GM23248 (cell line): Measurements from ENCODE around the gene LRRC38. TPM values are rescaled to one million over a fixed set of nuclear protein-coding genes. Genes with fewer than 3 reads are reported as not detected.

Experiments used
- DNase-seq: peaks from one replicate; pipeline ENCODE4 v3.0.0-alpha.2; 2015
- H2AFZ ChIP-seq: fragments of 200-600 bp; sonication (generic); 2 replicates; pipeline ENCODE4 v1.6.1; 2016; ENCODE audit warnings: antibody characterized with exemption
- H3F3A ChIP-seq: fragments of 200-600 bp; sonication (generic); 2 replicates; pipeline ENCODE4 v1.6.1; 2016; ENCODE audit warnings: mild to moderate bottlenecking, antibody characterized with exemption, mixed run types; ENCODE audit not compliant: insufficient read depth
- H3K27ac ChIP-seq: fragments of 200-600 bp; sonication (generic); 2 replicates; pipeline ENCODE4 v1.5.1; 2016; ENCODE audit warnings: mild to moderate bottlenecking
- H3K27me3 ChIP-seq: fragments of 200-600 bp; sonication (generic); replicated peaks from 2 replicates; pipeline ENCODE4 v1.6.1; 2016; ENCODE audit warnings: mild to moderate bottlenecking; ENCODE audit not compliant: insufficient read depth
- H3K36me3 ChIP-seq: fragments of 200-600 bp; sonication (generic); 2 replicates; pipeline ENCODE4 v1.6.1; 2016; ENCODE audit warnings: low read depth, mild to moderate bottlenecking
- H3K4me1 ChIP-seq: fragments of 200-600 bp; sonication (generic); 2 replicates; pipeline ENCODE4 v1.6.1; 2016; ENCODE audit warnings: mild to moderate bottlenecking; ENCODE audit not compliant: insufficient read depth
- H3K4me2 ChIP-seq: fragments of 200-600 bp; sonication (generic); one replicate; pipeline ENCODE4 v1.6.1; 2016; ENCODE audit warnings: mild to moderate bottlenecking; ENCODE audit not compliant: unreplicated experiment
- H3K4me3 ChIP-seq: fragments of 200-600 bp; sonication (generic); 2 replicates; pipeline ENCODE4 v1.5.1; 2016; ENCODE audit warnings: mild to moderate bottlenecking
- H3K79me2 ChIP-seq: fragments of 200-600 bp; sonication (generic); 2 replicates; pipeline ENCODE4 v1.6.1; 2016; ENCODE audit warnings: mild to moderate bottlenecking; ENCODE audit not compliant: insufficient read depth
- H3K9ac ChIP-seq: fragments of 200-600 bp; sonication (generic); 2 replicates; pipeline ENCODE4 v1.6.1; 2016; ENCODE audit warnings: mild to moderate bottlenecking
- H3K9me2 ChIP-seq: fragments of 200-600 bp; sonication (generic); 2 replicates; pipeline ENCODE4 v1.6.1; 2016; ENCODE audit warnings: mixed run types, mild to moderate bottlenecking, moderate library complexity; ENCODE audit not compliant: insufficient read depth
- H3K9me3 ChIP-seq: fragments of 200-600 bp; sonication (generic); one replicate; pipeline ENCODE4 v1.6.1; 2017; ENCODE audit warnings: low read depth
- H4K20me1 ChIP-seq: fragments of 200-600 bp; sonication (generic); 2 replicates; pipeline ENCODE4 v1.6.0; 2016; ENCODE audit not compliant: insufficient read depth
- EZH2 ChIP-seq: fragments of 200-600 bp; sonication (generic); IDR thresholded peaks from 2 replicates; pipeline ENCODE4 v1.6.1; 2018; ENCODE audit warnings: antibody characterized with exemption, mild to moderate bottlenecking; ENCODE audit not compliant: insufficient read depth, poor library complexity, severe bottlenecking
- EZH2phosphoT487 ChIP-seq: fragments of 200-600 bp; sonication (generic); IDR thresholded peaks from 2 replicates; pipeline ENCODE4 v1.6.1; 2018; ENCODE audit warnings: antibody characterized with exemption, moderate library complexity, mild to moderate bottlenecking, low read depth; ENCODE audit not compliant: insufficient read depth
- WGBS, 2 experiments: methylation state at CpG; one replicate each; pipeline ENCODE4 v1.1.6; 2015 to 2017; ENCODE audit warnings: low lambda C conversion rate in 2 of 2, low coverage in 1 of 2; ENCODE audit errors: missing lambda C conversion rate in 2 of 2; 5-methylcytosine and 5-hydroxymethylcytosine counted together
- in situ Hi-C: fragments of 300-500 bp; cut with MboI; formaldehyde crosslinking; loops from 2 replicates; pipeline ENCODE4 v1.15.0; 2020
- polyA plus RNA-seq: library from polyadenylated mRNA; unstranded; fragments of >200 nt; fragmentation: Nextera tagmentation; extraction: Ambion mirVana; gene quantifications from 2 replicates; pipeline ENCODE4 v1.2.1, GENCODE V29; 2016
- total RNA-seq: library from RNA; depleted of rRNA; stranded (reverse); fragments of >200 nt; shearing (Covaris generic); gene quantifications from 2 replicates; pipeline ENCODE4 v1.2.3, GENCODE V29; 2014

The LRRC38 gene
- total and polyA plus RNA-seq, 2 experiments from 2014 or later = not detected

DNA sequence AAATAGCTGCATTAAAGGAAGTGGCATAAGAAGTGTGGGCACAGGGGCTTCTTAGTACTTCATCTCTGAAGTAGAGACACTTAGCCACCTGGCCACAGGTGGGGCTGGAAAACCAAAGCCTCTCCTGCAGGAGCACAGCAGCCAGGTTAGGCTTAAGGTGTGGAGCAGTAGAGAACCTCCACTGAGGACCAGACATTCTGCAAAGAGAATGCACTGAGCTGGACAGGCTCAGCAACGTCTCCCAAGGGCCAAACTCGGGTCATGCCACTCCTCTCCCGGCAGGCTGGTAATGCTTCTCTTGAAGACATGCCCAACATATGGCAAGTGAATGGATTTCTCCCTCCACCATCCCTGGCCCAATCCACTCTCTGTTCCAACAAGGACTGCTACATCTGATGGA is 33.0 kb upstream of the LRRC38 start:
- no peaks in the 10 kb centered on the region for H3F3A ChIP-seq
- no peaks in the 10 kb centered on the region for H3K4me1 ChIP-seq
- no peak overlapping the region for H3K27ac ChIP-seq
- H3K79me2 ChIP-seq = no peaks in the 10 kb centered on the region
- no peaks in the 10 kb centered on the region for H3K9me3 ChIP-seq
- no peaks in the 10 kb centered on the region for H3K27me3 ChIP-seq
- no peak overlapping the region for H3K4me2 ChIP-seq
- no peaks in the 10 kb centered on the region for H3K9me2 ChIP-seq
- WGBS, 2 experiments = 54 to 69% methylated on average over 3 of the region's 3 CpGs
- in situ Hi-C loops = no loop called here
- no peaks in the 10 kb centered on the region for H3K36me3 ChIP-seq
- no peak for TF ChIP-seq EZH2phosphoT487
- H4K20me1 ChIP-seq = no peaks in the 10 kb centered on the region
- DNase-seq = no peak
- no peak overlapping the region for H3K9ac ChIP-seq
- H3K4me3 ChIP-seq = no peak overlapping the region
- H2AFZ ChIP-seq = no peak overlapping the region

DNA sequence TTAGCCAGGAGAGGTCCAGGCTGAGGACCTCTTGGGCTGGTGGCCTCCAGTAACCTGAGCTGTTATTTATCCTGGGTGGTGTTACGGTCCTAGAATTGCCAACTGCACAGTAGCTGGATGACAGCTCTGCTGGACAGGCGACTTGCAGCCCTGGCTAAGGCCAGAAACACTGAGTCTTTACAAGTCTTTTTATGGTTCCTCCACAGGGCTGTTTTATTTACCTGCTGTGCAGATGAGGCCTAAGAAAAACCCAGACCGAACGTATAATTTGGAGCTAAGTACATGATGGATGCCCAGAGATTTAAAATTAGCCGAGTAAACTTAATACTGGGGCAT is 30.4 kb upstream of the LRRC38 start:
- in situ Hi-C loops = no loop called here

DNA sequence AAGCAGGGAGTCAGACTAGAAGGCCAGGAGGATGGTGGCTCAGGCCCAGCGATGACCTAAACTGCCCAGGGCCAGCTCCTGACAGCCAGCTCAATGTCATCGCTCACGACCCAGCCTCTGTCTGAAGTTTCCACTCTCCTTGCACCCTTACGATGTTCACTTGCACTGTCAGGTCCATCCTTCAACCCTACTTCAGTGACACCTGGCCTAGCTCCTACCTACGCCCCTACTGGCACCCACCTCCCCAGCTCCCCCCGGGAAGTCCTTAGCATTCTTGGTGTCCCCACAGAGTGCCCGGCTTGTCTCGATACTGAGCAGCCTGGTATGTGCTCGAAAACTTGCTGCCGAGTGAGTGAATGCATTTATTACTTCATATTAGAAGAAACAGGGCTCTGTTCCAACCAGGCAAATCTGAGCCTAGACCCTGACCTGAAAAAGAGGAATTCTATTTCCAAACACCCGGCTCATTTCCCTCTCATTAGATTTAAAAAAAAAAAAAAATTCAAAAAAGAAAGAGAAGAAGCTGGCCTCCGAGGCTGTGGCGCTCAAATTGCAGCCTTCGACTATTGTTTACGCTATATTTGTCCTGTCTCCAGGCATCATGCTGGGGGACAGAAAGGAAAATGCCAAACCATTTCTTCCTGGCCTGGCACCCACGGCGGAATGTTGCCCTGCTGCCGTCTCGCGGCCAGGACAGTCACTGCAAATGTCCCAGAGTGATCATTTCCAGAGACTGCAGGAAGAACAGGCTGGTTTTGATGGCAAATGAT is 29.8 kb upstream of the LRRC38 start:
- H3K27ac ChIP-seq = no peak overlapping the region
- in situ Hi-C loops = no loop called here
- peak overlapping the region; percentile 6 for H3K4me2 ChIP-seq
- no peaks in the 10 kb centered on the region for H3K9me2 ChIP-seq
- no peak for TF ChIP-seq EZH2
- TF ChIP-seq EZH2phosphoT487 = no peak
- H3K36me3 ChIP-seq = no peaks in the 10 kb centered on the region
- no peaks in the 10 kb centered on the region for H4K20me1 ChIP-seq
- no peaks in the 10 kb centered on the region for H3F3A ChIP-seq
- H3K27me3 ChIP-seq = no peaks in the 10 kb centered on the region
- 5 to 8% methylated on average over 20 of the region's 20 CpGs for WGBS, 2 experiments
- no peaks in the 10 kb centered on the region for H3K79me2 ChIP-seq
- DNase-seq = peak; percentile 67
- H3K9me3 ChIP-seq = no peaks in the 10 kb centered on the region
- H3K4me1 ChIP-seq = no peaks in the 10 kb centered on the region
- H3K9ac ChIP-seq = peak overlapping the region; percentile 41; the same call in 1 of the 2 replicates
- H3K4me3 ChIP-seq = 0 out of 2 replicates have a peak overlapping the region, but pooled peaks have one; percentile 15
- peak overlapping the region; percentile 4; the same call in 1 of the 2 replicates for H2AFZ ChIP-seq

More for the DNA sequence above, 30.4 kb upstream of the LRRC38 start:
- WGBS, 2 experiments = 19 to 21% methylated on average over 5 of the region's 5 CpGs
- no peak overlapping the region for H2AFZ ChIP-seq
- no peak overlapping the region for H3K4me2 ChIP-seq
- DNase-seq = no peak
- no peaks in the 10 kb centered on the region for H3K27me3 ChIP-seq
- no peaks in the 10 kb centered on the region for H3K36me3 ChIP-seq
- no peaks in the 10 kb centered on the region for H3K9me3 ChIP-seq
- H4K20me1 ChIP-seq = no peaks in the 10 kb centered on the region
- H3K27ac ChIP-seq = no peak overlapping the region
- no peak for TF ChIP-seq EZH2phosphoT487
- no peak for TF ChIP-seq EZH2
- no peaks in the 10 kb centered on the region for H3K4me1 ChIP-seq
- H3K9me2 ChIP-seq = no peaks in the 10 kb centered on the region
- H3K79me2 ChIP-seq = no peaks in the 10 kb centered on the region
- no peaks in the 10 kb centered on the region for H3F3A ChIP-seq
- H3K9ac ChIP-seq = no peak overlapping the region
- no peak overlapping the region for H3K4me3 ChIP-seq

DNA sequence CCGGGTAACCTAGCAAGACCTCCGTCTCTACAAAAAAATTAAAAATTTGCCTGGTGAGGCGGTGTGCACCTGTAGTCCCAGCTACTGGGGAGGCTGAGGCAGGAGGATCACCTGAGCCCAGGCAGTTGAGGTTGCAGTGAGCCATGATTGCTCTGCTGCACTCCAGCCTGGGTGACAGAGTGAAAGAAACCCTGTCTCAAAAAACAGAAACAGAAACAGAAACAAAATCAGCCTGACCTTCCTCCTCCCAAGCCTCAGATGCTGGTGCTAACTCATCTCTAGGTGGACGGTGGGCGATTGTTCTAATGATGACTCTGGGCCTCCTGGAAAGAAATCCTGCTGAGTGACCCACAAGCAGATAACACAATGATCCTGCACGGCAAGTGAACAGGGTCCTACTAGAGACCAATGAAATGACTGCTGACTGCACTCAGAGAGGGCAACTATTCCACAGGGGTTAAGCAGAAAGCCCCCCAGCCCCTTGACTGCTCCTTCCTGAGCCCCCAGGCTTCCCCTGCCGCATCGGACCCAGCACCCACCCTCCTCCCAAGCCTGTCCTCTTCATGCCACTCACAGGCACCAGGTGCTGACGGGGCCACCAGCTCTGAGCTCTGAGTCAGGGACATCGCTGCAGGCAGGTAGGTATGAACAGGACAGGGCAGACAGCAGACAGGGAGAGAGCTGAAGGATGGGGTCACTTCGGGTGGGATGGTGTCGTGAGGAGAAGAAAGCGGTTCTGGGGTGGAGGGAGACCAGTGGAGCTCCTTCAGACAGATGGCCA is 27.8 kb upstream of the LRRC38 start:
- H3K27me3 ChIP-seq = no peaks in the 10 kb centered on the region
- H3K9me2 ChIP-seq = no peaks in the 10 kb centered on the region
- TF ChIP-seq EZH2phosphoT487 = no peak
- no peak for TF ChIP-seq EZH2
- H3K79me2 ChIP-seq = no peaks in the 10 kb centered on the region
- no peaks in the 10 kb centered on the region for H3F3A ChIP-seq
- no peaks in the 10 kb centered on the region for H3K36me3 ChIP-seq
- no peak for DNase-seq
- no peak overlapping the region for H2AFZ ChIP-seq
- H3K4me1 ChIP-seq = no peaks in the 10 kb centered on the region
- in situ Hi-C loops = no loop called here
- WGBS, 2 experiments = 68 to 69% methylated on average over 13 of the region's 13 CpGs
- no peaks in the 10 kb centered on the region for H4K20me1 ChIP-seq
- no peak overlapping the region for H3K9ac ChIP-seq
- H3K4me3 ChIP-seq = no peak overlapping the region
- no peak overlapping the region for H3K4me2 ChIP-seq
- no peaks in the 10 kb centered on the region for H3K9me3 ChIP-seq
- no peak overlapping the region for H3K27ac ChIP-seq
